Neutrophil (primary cell): ENCODE data around the gene TJP2.

Source experiments
- H3K27ac ChIP-seq: fragments of 200-600 bp; sonication (generic); 2 replicates; pipeline ENCODE4 v1.5.1; 2016; ENCODE audit warnings: mild to moderate bottlenecking, moderate library complexity
- H3K27me3 ChIP-seq: fragments of 200-600 bp; sonication (generic); 2 replicates; pipeline ENCODE4 v1.6.0; 2016; ENCODE audit warnings: mild to moderate bottlenecking
- H3K36me3 ChIP-seq: fragments of 200-600 bp; sonication (generic); 2 replicates; pipeline ENCODE4 v1.5.1; 2017
- H3K4me1 ChIP-seq, 2 experiments: fragments of 200-600 bp in 1 of 2; sonication (generic) in 1 of 2; 1 replicate in 1 of 2; 2 replicates in 1 of 2; pipeline versions ENCODE4 v1.5.1 to v1.6.1; 2013 to 2016; ENCODE audit warnings: low read depth in 1 of 2, low read length in 1 of 2, mild to moderate bottlenecking in 1 of 2, moderate library complexity in 1 of 2; ENCODE audit not compliant: control insufficient read depth in 1 of 2, insufficient read depth in 1 of 2
- H3K4me3 ChIP-seq, 2 experiments: fragments of 200-600 bp in 1 of 2; sonication (generic) in 1 of 2; 1 replicate in 1 of 2; 2 replicates in 1 of 2; pipeline ENCODE4 v1.5.1; 2013 to 2016; ENCODE audit warnings: low read depth in 1 of 2, low read length in 1 of 2, mild to moderate bottlenecking in 1 of 2, moderate library complexity in 1 of 2
- H3K9me3 ChIP-seq: fragments of 200-600 bp; sonication (generic); 2 replicates; pipeline ENCODE4 v1.5.1; 2016
- CTCF ChIP-seq: fragments of 200-600 bp; sonication (generic); IDR thresholded peaks from 2 replicates; pipeline ENCODE4 v1.5.1; 2016; ENCODE audit warnings: antibody characterized with exemption

TJP2 gene

GRCh38 chr9:69279733-69280132, 105.7 kb downstream of the TJP2 start:
- no peak for TF ChIP-seq CTCF
- Histone ChIP-seq H3K27me3 (no peaks in the 10 kb centered on the region), H3K27ac (no peak overlapping the region), H3K36me3 (no peaks in the 10 kb centered on the region), H3K9me3 (no peaks in the 10 kb centered on the region), H3K4me3 (no peak overlapping the region), H3K4me1 (no peaks in the 10 kb centered on the region)

- H3K36me3 ChIP-seq = no peaks in the 10 kb centered on the region
Measured at GRCh38 chr9:69283003-69283402, 108.9 kb downstream of the TJP2 start.

GRCh38 chr9:69292078-69292477, 118.0 kb downstream of the TJP2 start:
- no peak for TF ChIP-seq CTCF
- Histone ChIP-seq H3K4me3 (no peak overlapping the region), H3K4me1 (no peaks in the 10 kb centered on the region), H3K36me3 (no peaks in the 10 kb centered on the region), H3K27me3 (no peaks in the 10 kb centered on the region), H3K27ac (no peak overlapping the region), H3K9me3 (no peaks in the 10 kb centered on the region)

More at GRCh38 chr9:69283003-69283402, 108.9 kb downstream of the TJP2 start:
- Histone ChIP-seq H3K27ac (no peak overlapping the region), H3K4me1 (no peaks in the 10 kb centered on the region), H3K4me3 (no peak overlapping the region), H3K9me3 (no peaks in the 10 kb centered on the region), H3K27me3 (no peaks in the 10 kb centered on the region)
- TF ChIP-seq CTCF = no peak

- Histone ChIP-seq H3K9me3 (no peaks in the 10 kb centered on the region), H3K4me1 (no peaks in the 10 kb centered on the region), H3K27me3 (no peaks in the 10 kb centered on the region), H3K36me3 (no peaks in the 10 kb centered on the region), H3K4me3 (no peak overlapping the region), H3K27ac (no peak overlapping the region)
- no peak for TF ChIP-seq CTCF
Measured at GRCh38 chr9:69293156-69293555, 119.1 kb downstream of the TJP2 start.

GRCh38 chr9:69295872-69296552, 121.9 kb downstream of the TJP2 start:
- Histone ChIP-seq H3K36me3 (no peaks in the 10 kb centered on the region), H3K27ac (no peak overlapping the region), H3K4me3 (no peak overlapping the region), H3K27me3 (no peaks in the 10 kb centered on the region), H3K4me1 (no peaks in the 10 kb centered on the region), H3K9me3 (no peaks in the 10 kb centered on the region)
- no peak for TF ChIP-seq CTCF
